ENCODE measurements around the gene FMNL2. TPM values are rescaled to one million over a fixed set of nuclear protein-coding genes. Genes with fewer than 3 reads are reported as not detected.
"Not testable (repeated sequence)": the region's sequence is repeated elsewhere in the genome, so short reads cannot be mapped to it uniquely, and the experiment has no call there.

FMNL2 gene
- total and polyA plus RNA-seq, 4 experiments from 2014 or later, result 0.06 to 1.6 (median 0.94) TPM; not detected in 1

- H3K36me3 Mint-ChIP-seq, result no peaks in the 10 kb centered on the region
- Histone ChIP-seq H3K36me3 (ENCODE audit: insufficient read depth, low read length) (no peaks in the 10 kb centered on the region), H3K27ac (ENCODE audit: low read depth, low read length) (no peak overlapping the region), H3K4me1 (ENCODE audit: insufficient read depth, low read length) (no peaks in the 10 kb centered on the region), H3K4me3 (ENCODE audit: low read length in 2 of 2) (no peak overlapping the region), H3K27me3 (ENCODE audit: insufficient read depth, low read length) (no peaks in the 10 kb centered on the region), H3K9me3 (ENCODE audit: control insufficient read depth in 1 of 2, low read length in 2 of 2) (no peaks in the 10 kb centered on the region)
- H3K4me1 Mint-ChIP-seq, result no peaks in the 10 kb centered on the region
- intact Hi-C loops (cut with micrococcal nuclease), result no loop called here
- no peak overlapping the region for H3K4me3 Mint-ChIP-seq
- H3K9me3 Mint-ChIP-seq, result peaks cover 0 to 3% (median 0%) of the 10 kb centered on the region in 8 donors
- H3K27ac Mint-ChIP-seq, result no peak overlapping the region
- CTCF ChIA-PET (ENCODE audit: partially characterized antibody), result no interaction called here
- no peak for DNase-seq
- peaks cover 2 to 10% of the 10 kb centered on the region in 2 donors for H3K27me3 Mint-ChIP-seq
- POLR2A ChIA-PET (ENCODE audit: partially characterized antibody), result no interaction called here
These were observed 185.8 kb downstream of the FMNL2 start for GRCh38 chr2:152520759-152521158.

- H3K27ac ChIP-seq (ENCODE audit: low read depth, low read length); H3K4me1 Mint-ChIP-seq; H3K36me3 ChIP-seq (ENCODE audit: insufficient read depth, low read length); H3K4me3 ChIP-seq (ENCODE audit: low read length in 2 of 2); H3K27me3 ChIP-seq (ENCODE audit: insufficient read depth, low read length); H3K27ac Mint-ChIP-seq; POLR2A ChIA-PET (ENCODE audit: partially characterized antibody); H3K9me3 Mint-ChIP-seq; DNase-seq; CTCF ChIA-PET (ENCODE audit: partially characterized antibody); H3K4me3 Mint-ChIP-seq; H3K9me3 ChIP-seq (ENCODE audit: control insufficient read depth in 1 of 2, low read length in 2 of 2); H3K36me3 Mint-ChIP-seq; H3K27me3 Mint-ChIP-seq; intact Hi-C loops (cut with micrococcal nuclease); H3K4me1 ChIP-seq (ENCODE audit: insufficient read depth, low read length): not testable (repeated sequence)
These were observed 187.5 kb downstream of the FMNL2 start for GRCh38 chr2:152522446-152522845.

GRCh38 chr2:152523091-152523490, 188.1 kb downstream of the FMNL2 start:
- no peak for DNase-seq
- Mint-ChIP-seq H3K27ac (no peak overlapping the region), H3K36me3 (no peaks in the 10 kb centered on the region), H3K4me1 (no peaks in the 10 kb centered on the region), H3K27me3 (peaks cover 2 to 3% of the 10 kb centered on the region in 2 donors), H3K4me3 (no peak overlapping the region), H3K9me3 (peaks cover 0 to 3% (median 0%) of the 10 kb centered on the region in 8 donors)
- POLR2A ChIA-PET (ENCODE audit: partially characterized antibody), result no interaction called here
- Histone ChIP-seq H3K4me1 (ENCODE audit: insufficient read depth, low read length) (no peaks in the 10 kb centered on the region), H3K27me3 (ENCODE audit: insufficient read depth, low read length) (no peaks in the 10 kb centered on the region), H3K27ac (ENCODE audit: low read depth, low read length) (no peak overlapping the region), H3K4me3 (ENCODE audit: low read length in 2 of 2) (no peak overlapping the region), H3K36me3 (ENCODE audit: insufficient read depth, low read length) (no peaks in the 10 kb centered on the region), H3K9me3 (ENCODE audit: control insufficient read depth in 1 of 2, low read length in 2 of 2) (no peaks in the 10 kb centered on the region)
- intact Hi-C loops (cut with micrococcal nuclease), result no loop called here
- CTCF ChIA-PET (ENCODE audit: partially characterized antibody), result no interaction called here

- Histone ChIP-seq H3K9me3 (ENCODE audit: control insufficient read depth in 1 of 2, low read length in 2 of 2) (no peaks in the 10 kb centered on the region), H3K27me3 (ENCODE audit: insufficient read depth, low read length) (no peaks in the 10 kb centered on the region), H3K4me3 (ENCODE audit: low read length in 2 of 2) (no peak overlapping the region), H3K27ac (ENCODE audit: low read depth, low read length) (no peak overlapping the region), H3K36me3 (ENCODE audit: insufficient read depth, low read length) (no peaks in the 10 kb centered on the region), H3K4me1 (ENCODE audit: insufficient read depth, low read length) (no peaks in the 10 kb centered on the region)
- Mint-ChIP-seq H3K4me1 (no peaks in the 10 kb centered on the region), H3K4me3 (no peak overlapping the region), H3K9me3 (peaks cover 0 to 3% (median 0%) of the 10 kb centered on the region in 8 donors), H3K27me3 (peaks cover 3 to 5% of the 10 kb centered on the region in 2 donors), H3K36me3 (no peaks in the 10 kb centered on the region), H3K27ac (peak overlapping the region in 1 of 7 donors; percentile 6)
- ChIA-PET CTCF (ENCODE audit: partially characterized antibody) (no interaction called here), POLR2A (ENCODE audit: partially characterized antibody) (no interaction called here)
- no peak for DNase-seq
- intact Hi-C loops (cut with micrococcal nuclease), result no loop called here
These were observed 190.4 kb downstream of the FMNL2 start for GRCh38 chr2:152525277-152525838.

- H3K27me3 Mint-ChIP-seq, result peaks cover 2 to 3% of the 10 kb centered on the region in 2 donors
- H3K4me1 ChIP-seq (ENCODE audit: insufficient read depth, low read length), result no peaks in the 10 kb centered on the region
- ChIA-PET CTCF (ENCODE audit: partially characterized antibody) (no interaction called here), POLR2A (ENCODE audit: partially characterized antibody) (no interaction called here)
- H3K36me3 ChIP-seq (ENCODE audit: insufficient read depth, low read length), result no peaks in the 10 kb centered on the region
- no peaks in the 10 kb centered on the region for H3K9me3 ChIP-seq (ENCODE audit: control insufficient read depth in 1 of 2, low read length in 2 of 2)
- peaks cover 0 to 2% (median 0%) of the 10 kb centered on the region in 8 donors for H3K9me3 Mint-ChIP-seq
- H3K27ac Mint-ChIP-seq, result no peak overlapping the region
- DNase-seq, result no peak
- H3K27me3 ChIP-seq (ENCODE audit: insufficient read depth, low read length), result no peaks in the 10 kb centered on the region
- no peaks in the 10 kb centered on the region for H3K36me3 Mint-ChIP-seq
- H3K27ac ChIP-seq (ENCODE audit: low read depth, low read length), result no peak overlapping the region
- H3K4me1 Mint-ChIP-seq, result no peaks in the 10 kb centered on the region
- H3K4me3 ChIP-seq (ENCODE audit: low read length in 2 of 2), result no peak overlapping the region
- H3K4me3 Mint-ChIP-seq, result no peak overlapping the region
- intact Hi-C loops (cut with micrococcal nuclease), result no loop called here
These were observed 194.6 kb downstream of the FMNL2 start for GRCh38 chr2:152529420-152530115.

- no peaks in the 10 kb centered on the region for H3K36me3 Mint-ChIP-seq
- Histone ChIP-seq H3K27me3 (ENCODE audit: insufficient read depth, low read length) (no peaks in the 10 kb centered on the region), H3K36me3 (ENCODE audit: insufficient read depth, low read length) (no peaks in the 10 kb centered on the region), H3K9me3 (ENCODE audit: control insufficient read depth in 1 of 2, low read length in 2 of 2) (no peaks in the 10 kb centered on the region), H3K4me1 (ENCODE audit: insufficient read depth, low read length) (no peaks in the 10 kb centered on the region), H3K27ac (ENCODE audit: low read depth, low read length) (no peak overlapping the region), H3K4me3 (ENCODE audit: low read length in 2 of 2) (no peak overlapping the region)
- H3K4me3 Mint-ChIP-seq, result no peak overlapping the region
- H3K27me3 Mint-ChIP-seq, result peaks cover 7 to 15% of the 10 kb centered on the region in 2 donors
- POLR2A ChIA-PET (ENCODE audit: partially characterized antibody), result no interaction called here
- intact Hi-C loops (cut with micrococcal nuclease), result no loop called here
- H3K27ac Mint-ChIP-seq, result no peak overlapping the region
- no peak for DNase-seq
- H3K4me1 Mint-ChIP-seq, result no peaks in the 10 kb centered on the region
- peaks cover 0 to 2% (median 0%) of the 10 kb centered on the region in 8 donors for H3K9me3 Mint-ChIP-seq
- CTCF ChIA-PET (ENCODE audit: partially characterized antibody), result no interaction called here
These were observed 197.3 kb downstream of the FMNL2 start for GRCh38 chr2:152532241-152532640.

- CTCF ChIA-PET (ENCODE audit: partially characterized antibody), result no interaction called here
- Mint-ChIP-seq H3K4me3 (no peak overlapping the region), H3K27ac (no peak overlapping the region), H3K36me3 (no peaks in the 10 kb centered on the region), H3K27me3 (peaks cover 12% of the 10 kb centered on the region in 2 donors), H3K4me1 (no peaks in the 10 kb centered on the region), H3K9me3 (peaks cover 0 to 2% (median 0%) of the 10 kb centered on the region in 8 donors)
- H3K4me3 ChIP-seq (ENCODE audit: low read length in 2 of 2), result no peak overlapping the region
- POLR2A ChIA-PET (ENCODE audit: partially characterized antibody), result no interaction called here
- DNase-seq, result no peak
- H3K27ac ChIP-seq (ENCODE audit: low read depth, low read length), result no peak overlapping the region
- intact Hi-C loops (cut with micrococcal nuclease), result no loop called here
- H3K4me1 ChIP-seq (ENCODE audit: insufficient read depth, low read length), result no peaks in the 10 kb centered on the region
- no peaks in the 10 kb centered on the region for H3K27me3 ChIP-seq (ENCODE audit: insufficient read depth, low read length)
- no peaks in the 10 kb centered on the region for H3K36me3 ChIP-seq (ENCODE audit: insufficient read depth, low read length)
- no peaks in the 10 kb centered on the region for H3K9me3 ChIP-seq (ENCODE audit: control insufficient read depth in 1 of 2, low read length in 2 of 2)
These were observed 199.6 kb downstream of the FMNL2 start for GRCh38 chr2:152534460-152535135.

Measured in CD4-positive, alpha-beta memory T cell (primary cell).